Measurements from ENCODE around the gene NINL.

DNA sequence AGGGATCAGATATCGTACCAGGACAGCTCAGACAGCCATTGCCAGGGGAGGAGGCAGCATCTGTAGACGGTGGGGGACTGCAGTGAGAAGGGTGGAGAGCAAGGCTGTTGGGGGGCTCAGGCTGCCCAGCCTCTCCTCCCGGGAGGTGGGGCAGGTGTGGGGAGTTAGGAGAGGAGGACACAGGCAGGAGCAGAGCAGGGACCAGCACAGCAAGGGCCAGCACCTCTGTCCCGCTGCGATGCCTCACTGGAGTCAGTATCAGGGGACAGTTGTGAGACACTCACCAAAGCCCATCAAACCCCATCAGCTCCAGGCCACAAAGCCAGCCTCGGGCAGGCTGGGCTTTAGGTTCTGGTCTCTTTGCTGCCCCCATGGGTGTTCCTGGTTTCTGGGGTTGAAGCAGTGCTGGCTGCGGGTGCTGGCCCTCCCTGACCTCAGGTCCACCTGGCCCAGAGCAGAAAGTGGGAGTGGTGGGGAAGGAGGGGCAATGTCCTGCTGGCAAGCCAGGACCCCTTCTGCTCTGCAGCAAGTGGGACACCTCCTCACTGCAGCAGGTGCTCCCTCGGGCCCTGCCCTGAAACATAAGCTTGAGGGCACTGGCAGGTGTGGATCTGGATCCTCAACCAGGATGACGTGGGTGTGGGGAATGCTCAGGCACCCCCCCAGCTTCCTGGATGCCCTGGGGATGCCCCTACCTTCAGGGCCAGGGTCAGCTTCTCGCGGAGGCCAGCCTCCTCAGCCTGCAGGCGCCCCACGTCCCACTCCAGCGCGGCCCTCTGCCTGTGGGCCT, 94.5 kb downstream of the NINL start:
- TF ChIP-seq CTCF (IDR thresholded peaks at IDR 0.05) (no peak), POLR2A (IDR thresholded peaks at IDR 0.05) (no peak), POLR2AphosphoS5 (IDR thresholded peaks at IDR 0.05) (no peak)
